Dedifferentiated amniotic fluid mesenchymal stem cell (primary cell): ENCODE data around the gene MUC13.
"Not testable (repeated sequence)": the region's sequence is repeated elsewhere in the genome, so short reads cannot be mapped to it uniquely, and the experiment has no call there.

Experiments
- DNase-seq: peaks from one replicate; pipeline ENCODE4 v3.0.0-alpha.2; 2016; ENCODE audit errors: extremely low spot score

MUC13 gene

GRCh38 chr3:124934577-124934976 is at the start of gene MUC13:
TSS of gene MUC13 (minus strand) at chr3:124934751. CDS start at chr3:124934712, 39 bp downstream.
- no peak for DNase-seq

- DNase-seq: no peak
These were observed 48.3 kb upstream of the MUC13 start for GRCh38 chr3:124982855-124983254.

- DNase-seq: no peak
These were observed 46.9 kb upstream of the MUC13 start for GRCh38 chr3:124981472-124981871.

GRCh38 chr3:124978627-124979026 is 44.1 kb upstream of the MUC13 start:
- DNase-seq: no peak

GRCh38 chr3:124976383-124976782 is 41.8 kb upstream of the MUC13 start:
- DNase-seq: no peak

GRCh38 chr3:124974691-124975090 is 40.1 kb upstream of the MUC13 start:
- no peak for DNase-seq

GRCh38 chr3:124973290-124973689 is 38.7 kb upstream of the MUC13 start:
- DNase-seq: no peak

- DNase-seq: no peak
These were observed 37.9 kb upstream of the MUC13 start for GRCh38 chr3:124972457-124972856.

- no peak for DNase-seq
These were observed 35.6 kb upstream of the MUC13 start for GRCh38 chr3:124969963-124970722.

- no peak for DNase-seq
These were observed 34.6 kb upstream of the MUC13 start for GRCh38 chr3:124969190-124969589.

- DNase-seq: no peak
These were observed 33.4 kb upstream of the MUC13 start for GRCh38 chr3:124967964-124968363.

- DNase-seq: no peak
These were observed 32.2 kb upstream of the MUC13 start for GRCh38 chr3:124966521-124967445.

GRCh38 chr3:124965413-124965812 is 30.9 kb upstream of the MUC13 start:
- no peak for DNase-seq

- no peak for DNase-seq
These were observed 29.8 kb upstream of the MUC13 start for GRCh38 chr3:124964387-124964786.

GRCh38 chr3:124963755-124964154 is 29.2 kb upstream of the MUC13 start:
- DNase-seq: no peak

GRCh38 chr3:124962403-124962940 is 27.9 kb upstream of the MUC13 start:
- no peak for DNase-seq

GRCh38 chr3:124960698-124961097 is 26.1 kb upstream of the MUC13 start:
- DNase-seq: no peak

- DNase-seq: no peak
These were observed 25.6 kb upstream of the MUC13 start for GRCh38 chr3:124960105-124960504.

- DNase-seq: not testable (repeated sequence)
These were observed 23.4 kb upstream of the MUC13 start for GRCh38 chr3:124957951-124958350.

- no peak for DNase-seq
These were observed 17.8 kb upstream of the MUC13 start for GRCh38 chr3:124952282-124952855.

GRCh38 chr3:124951511-124952281 is 17.1 kb upstream of the MUC13 start:
- DNase-seq: no peak
